AG09319 (cell line): ENCODE measurements around the gene APOBEC3A.
A peak's percentile ranks its signal among the peaks of the same experiment; 100 is the strongest.
"Not testable (repeated sequence)": the region's sequence is repeated elsewhere in the genome, so short reads cannot be mapped to it uniquely, and the experiment has no call there.

Source experiments
- DNase-seq: peaks from one replicate; pipeline ENCODE4 v3.0.0-alpha.2; 2010; ENCODE audit warnings: low read depth; ENCODE audit errors: extremely low read depth
- TF ChIP-seq, protein P1 (sequence below): IDR thresholded peaks from 2 replicates; pipeline ENCODE4 v1.5.1; 2011; ENCODE audit warnings: low read depth, mild to moderate bottlenecking, inconsistent platforms, low read length, moderate library complexity

APOBEC3A gene

DNA sequence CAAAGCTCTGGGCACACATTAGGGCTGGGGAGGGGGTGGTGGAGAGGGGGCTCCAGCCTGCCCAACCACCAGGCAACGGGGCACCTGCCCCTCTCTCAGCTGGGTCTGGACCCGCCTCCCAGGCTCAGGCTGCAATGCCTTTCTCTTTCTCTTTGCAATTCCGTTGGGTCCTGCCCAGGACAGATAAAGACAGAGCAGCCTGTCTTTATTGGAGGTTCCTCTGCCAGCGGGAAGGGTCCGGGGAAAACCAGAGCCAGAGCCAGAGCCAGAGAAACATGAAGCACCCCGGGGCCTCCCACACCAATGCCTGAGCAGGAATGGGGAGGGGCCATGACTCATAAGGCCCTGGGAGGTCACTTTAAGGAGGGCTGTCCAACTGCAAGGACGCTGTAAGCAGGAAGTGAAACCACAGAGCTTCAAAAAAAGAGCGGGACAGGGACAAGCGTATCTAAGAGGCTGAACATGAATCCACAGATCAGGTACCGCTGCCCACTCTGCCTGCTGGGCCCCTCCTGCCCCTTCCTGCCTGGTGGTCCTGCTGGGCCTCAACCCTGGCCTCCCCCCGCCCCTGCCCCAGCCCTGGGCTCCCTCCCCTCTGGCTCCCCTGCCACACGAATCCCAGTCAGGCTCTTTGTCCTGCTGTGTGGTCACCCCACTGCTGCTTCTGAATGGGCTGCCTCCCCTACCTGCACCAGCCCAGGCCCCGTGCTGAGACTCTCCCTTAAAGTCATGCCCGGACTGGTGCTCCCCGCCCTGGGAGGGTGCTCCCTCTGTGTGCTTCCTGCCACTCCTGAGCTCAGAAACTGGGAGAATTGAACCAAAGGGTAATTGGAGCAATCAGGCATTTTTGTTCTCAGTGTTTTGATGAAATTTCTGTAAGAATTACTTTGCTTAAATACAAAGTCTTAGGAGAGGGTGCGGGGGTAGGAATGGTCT is 24.9 kb downstream of the APOBEC3A start, which contains the start of gene APOBEC3B:
APOBEC3B (plus strand) TSS at position 356 of the 936 bp plus-strand sequence; CDS start at position 463, 107 bp downstream.
- peak; percentile 79 for DNase-seq
- TF ChIP-seq, protein P1, sequence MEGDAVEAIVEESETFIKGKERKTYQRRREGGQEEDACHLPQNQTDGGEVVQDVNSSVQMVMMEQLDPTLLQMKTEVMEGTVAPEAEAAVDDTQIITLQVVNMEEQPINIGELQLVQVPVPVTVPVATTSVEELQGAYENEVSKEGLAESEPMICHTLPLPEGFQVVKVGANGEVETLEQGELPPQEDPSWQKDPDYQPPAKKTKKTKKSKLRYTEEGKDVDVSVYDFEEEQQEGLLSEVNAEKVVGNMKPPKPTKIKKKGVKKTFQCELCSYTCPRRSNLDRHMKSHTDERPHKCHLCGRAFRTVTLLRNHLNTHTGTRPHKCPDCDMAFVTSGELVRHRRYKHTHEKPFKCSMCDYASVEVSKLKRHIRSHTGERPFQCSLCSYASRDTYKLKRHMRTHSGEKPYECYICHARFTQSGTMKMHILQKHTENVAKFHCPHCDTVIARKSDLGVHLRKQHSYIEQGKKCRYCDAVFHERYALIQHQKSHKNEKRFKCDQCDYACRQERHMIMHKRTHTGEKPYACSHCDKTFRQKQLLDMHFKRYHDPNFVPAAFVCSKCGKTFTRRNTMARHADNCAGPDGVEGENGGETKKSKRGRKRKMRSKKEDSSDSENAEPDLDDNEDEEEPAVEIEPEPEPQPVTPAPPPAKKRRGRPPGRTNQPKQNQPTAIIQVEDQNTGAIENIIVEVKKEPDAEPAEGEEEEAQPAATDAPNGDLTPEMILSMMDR = no peak

DNA sequence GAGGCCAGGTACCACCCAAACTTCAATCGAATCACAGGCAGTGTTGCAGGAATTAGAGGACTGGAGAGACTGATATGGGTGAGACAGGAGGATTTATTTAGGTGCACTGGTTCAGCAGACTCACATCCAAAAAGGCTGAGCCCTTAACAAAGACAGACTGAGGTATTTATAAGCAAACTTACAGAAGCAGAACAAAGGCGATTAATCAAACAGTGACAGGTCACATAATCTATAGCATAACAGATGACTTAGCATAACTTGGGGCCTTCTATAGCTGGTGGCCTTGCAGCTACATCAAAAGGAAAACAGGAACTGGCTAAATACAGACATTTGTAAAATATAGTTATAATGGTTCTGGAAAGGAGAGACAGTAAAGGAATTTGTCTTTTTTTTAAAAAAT is 26.8 kb downstream of the APOBEC3A start:
- DNase-seq = no peak
- TF ChIP-seq, protein P1 = no peak

DNA sequence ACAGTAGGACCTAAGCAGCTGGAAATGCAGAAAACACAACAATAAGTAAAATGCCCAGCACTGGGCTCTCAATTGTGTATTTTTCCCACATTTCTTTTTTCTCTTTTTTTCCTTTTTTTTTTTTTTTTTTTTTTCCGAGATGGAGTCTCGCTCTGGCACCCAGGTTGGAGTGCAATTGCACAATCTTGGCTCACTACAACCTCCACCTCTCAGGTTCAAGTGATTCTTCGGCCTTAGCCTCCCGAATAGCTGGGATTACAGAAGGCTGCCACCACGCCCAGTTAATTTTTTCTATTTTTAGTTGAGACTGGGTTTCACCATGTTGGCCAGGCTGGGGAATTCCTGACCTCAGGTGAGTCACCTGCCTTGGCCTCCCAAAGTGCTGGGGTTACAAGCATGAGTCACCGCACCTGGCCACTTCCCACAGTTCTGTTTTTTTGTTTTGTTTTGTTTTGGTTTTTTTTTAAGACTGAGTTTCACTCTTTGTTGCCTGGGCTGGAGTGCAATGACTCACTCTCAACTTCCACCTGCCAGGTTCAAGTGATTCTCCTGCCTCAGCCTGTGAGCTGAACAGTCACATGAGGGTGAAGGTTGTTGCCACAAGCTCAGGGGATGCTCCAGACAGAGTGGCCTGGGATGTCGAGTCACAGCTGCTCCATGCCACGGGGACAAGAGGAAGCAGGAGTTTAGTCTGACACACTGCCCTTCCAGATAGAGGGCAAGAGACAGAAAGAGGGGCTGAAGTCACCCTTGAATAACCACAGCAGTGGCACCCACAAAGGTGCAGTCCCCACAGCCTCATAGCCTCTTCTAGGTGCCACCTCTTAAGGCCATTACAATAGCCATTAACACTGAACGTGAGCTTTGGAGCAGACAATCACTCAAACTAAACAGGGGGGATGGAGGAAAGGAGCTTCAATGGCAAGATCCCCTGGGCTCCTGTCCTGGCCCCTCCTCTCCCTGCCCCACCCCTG is 27.7 kb downstream of the APOBEC3A start:
- DNase-seq = not testable (repeated sequence)

DNA sequence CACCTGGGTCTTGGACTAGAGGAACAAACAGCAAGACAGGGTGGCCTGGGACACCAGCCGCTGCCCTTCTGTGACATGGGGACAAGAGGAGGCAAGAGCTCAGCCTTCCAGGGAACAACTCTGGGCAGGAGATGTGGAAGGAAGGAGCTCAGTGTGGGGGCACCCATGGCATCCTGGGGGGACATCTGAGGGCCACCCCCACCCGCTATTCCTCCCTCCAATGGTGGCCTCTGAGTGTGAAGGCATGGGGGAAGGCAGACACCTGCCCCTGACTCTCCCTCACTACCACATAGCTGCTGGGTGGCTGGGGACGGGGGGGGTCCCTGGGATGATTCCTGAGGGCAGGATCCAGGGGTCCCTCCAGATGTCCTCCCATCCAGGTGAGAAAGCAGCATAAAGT is 29.2 kb downstream of the APOBEC3A start:
- no peak for DNase-seq
- TF ChIP-seq, protein P1 = no peak

DNA sequence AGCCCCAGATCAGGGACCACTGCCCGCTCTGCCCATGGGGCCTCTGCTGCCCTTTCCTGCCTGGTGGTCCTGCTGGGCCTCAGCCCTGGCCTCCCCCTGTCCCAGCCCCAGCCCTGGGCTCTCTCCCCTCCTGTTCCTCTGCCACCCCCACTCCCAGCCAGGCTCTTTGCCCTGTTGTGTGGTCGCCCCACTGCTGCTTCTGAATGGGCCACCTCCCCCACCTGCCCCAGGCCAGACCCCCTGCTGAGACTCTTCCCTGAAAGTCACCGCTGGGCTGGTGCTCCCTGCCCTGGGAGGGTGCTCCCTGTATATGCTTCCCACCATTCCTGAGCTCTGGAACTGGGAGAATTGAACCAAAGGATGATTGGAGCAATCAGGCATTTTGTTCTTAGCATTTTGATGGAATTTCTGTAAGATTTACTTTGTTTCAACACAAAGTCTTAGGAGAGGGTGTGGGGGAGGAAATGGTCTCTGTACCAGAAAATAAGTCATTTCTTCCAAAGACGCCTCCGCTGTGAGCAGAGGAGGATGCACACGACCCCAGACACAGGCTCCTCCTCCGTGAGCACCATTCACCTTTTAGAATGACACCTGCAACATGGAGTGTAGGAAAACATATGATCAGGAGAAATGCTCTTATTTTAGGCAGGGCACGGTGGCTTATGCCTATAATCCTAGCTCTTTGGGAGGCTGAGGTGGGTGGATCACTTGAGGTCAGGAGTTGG is 29.9 kb downstream of the APOBEC3A start:
- no peak for DNase-seq
- TF ChIP-seq, protein P1 = no peak

DNA sequence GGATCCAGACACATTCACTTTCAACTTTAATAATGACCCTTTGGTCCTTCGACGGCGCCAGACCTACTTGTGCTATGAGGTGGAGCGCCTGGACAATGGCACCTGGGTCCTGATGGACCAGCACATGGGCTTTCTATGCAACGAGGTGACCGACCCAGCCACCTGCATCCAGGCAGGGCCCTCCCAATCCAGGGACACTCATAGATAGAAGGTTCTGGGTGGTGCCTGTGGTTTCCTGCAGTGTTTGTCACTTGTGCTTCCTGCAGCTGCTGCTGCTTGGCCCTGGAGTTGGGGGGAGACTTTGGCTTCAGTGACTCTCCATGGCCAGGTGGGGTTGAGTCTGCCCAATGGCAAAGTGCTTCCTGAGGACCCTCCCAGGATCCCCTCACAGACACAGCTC is 32.1 kb downstream of the APOBEC3A start:
- no peak for DNase-seq

DNA sequence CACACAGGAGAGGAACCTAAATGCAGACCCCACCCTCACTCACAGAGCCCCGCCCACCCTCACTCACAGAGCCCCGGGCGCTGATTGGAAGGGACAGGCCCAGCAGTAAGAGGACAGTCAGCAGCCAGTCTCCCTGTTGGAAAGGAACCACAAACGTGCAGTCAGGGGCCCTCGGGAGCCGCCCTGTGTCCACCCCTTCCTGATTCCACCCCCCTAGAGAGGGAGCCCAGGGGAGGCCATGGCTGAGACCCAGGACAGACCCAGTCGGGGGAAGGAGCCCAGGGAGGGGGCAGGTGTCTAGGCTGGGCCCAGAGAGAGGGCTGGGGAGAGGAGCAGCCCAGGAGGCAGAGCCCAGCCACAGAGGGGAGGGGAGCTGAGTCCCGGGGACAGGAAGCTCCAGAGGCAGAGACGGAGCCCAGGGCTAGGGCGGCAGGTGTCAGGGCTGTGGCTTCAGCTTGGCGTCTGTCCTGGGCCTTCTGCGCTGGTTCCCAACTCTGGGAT is 35.5 kb downstream of the APOBEC3A start:
- not testable (repeated sequence) for DNase-seq

More for the DNA sequence above, 32.1 kb downstream of the APOBEC3A start:
- TF ChIP-seq, protein P1 = no peak
